HG03575 (cell line): ENCODE results near the gene CFDP1.

Source experiments
- ATAC-seq: cut with Tn5 transposase; IDR thresholded peaks from one replicate; pipeline ENCODE4 v1.9.1; 2021; ENCODE audit not compliant: unreplicated experiment, insufficient number of reproducible peaks, low FRiP score; ENCODE audit errors: extremely low read depth

The CFDP1 gene

GRCh38 chr16:75379911-75380847 lies 53.1 kb downstream of the CFDP1 start:
- peak; percentile 28 for ATAC-seq

DNA sequence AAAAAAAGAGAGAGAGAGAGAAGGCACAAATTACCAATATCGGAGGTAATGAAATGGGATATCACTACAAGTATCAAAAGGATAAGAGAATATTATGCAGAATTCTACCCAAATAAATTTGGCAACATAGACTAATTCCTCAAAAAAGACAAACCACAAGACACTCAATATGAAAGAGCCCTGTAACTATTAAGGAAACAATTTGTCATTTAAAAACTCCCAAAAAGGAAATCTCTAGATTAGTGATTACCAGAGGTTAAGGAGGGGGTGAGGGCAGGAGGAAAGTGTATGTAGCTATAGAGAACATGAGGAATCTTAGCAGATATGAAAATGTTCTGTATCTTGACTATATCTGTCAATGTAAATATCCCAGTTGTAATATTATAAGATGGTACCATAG lies 54.0 kb downstream of the CFDP1 start:
- no peak for ATAC-seq

GRCh38 chr16:75378616-75379015 lies 54.7 kb downstream of the CFDP1 start:
- no peak for ATAC-seq

DNA sequence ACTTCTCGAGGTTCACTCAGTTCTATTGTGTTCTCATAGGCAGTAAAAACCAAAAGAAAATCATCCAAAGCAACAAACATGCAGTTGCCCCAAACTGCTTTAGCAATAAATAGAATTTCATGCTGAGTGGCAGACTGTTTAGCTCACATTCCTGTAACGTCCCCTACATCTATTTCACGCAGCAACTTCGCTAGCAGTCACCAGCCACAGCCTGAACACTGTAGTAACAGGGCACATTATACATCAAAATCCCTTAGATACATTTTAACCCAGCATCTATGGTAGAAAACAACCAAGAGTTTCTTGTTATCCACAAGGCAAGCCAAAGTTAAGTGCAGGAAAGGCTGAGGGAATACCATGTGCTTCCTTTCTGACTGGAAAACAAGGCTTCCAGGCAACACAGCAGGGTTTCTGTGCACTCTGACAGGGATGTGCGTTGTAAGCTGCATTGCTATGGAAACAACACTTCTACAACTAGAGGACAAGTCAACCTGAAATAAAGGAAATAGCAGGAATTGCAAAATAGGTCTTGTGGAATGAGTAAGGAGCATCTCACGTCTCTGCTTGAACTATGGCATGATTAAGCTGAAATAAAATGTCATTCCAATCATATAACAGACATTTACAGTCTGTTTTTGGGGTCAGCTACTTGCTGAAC lies 55.4 kb downstream of the CFDP1 start:
- ATAC-seq, result no peak

- no peak for ATAC-seq
Observed at GRCh38 chr16:75376475-75377161, 56.7 kb downstream of the CFDP1 start.

DNA sequence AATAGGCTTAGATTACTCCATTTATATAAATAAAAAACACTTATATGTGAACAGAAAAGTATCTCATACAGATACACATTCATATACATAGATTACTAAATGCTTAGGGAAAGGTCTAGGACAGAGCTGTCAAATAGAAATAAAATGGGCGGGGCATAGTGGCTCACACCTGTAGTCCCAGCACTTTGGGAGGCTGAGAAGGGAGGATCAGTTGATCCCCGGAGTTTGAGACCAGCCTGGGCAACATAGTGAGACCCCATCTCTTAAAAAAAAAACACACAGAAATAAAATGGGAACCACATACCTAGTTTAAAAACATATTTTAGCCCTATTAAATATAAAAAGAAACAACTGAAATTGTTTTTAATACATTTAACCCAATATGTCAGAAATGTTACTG lies 58.9 kb downstream of the CFDP1 start:
- ATAC-seq, result no peak

GRCh38 chr16:75372236-75372856 lies 61.0 kb downstream of the CFDP1 start:
- ATAC-seq, result no peak

DNA sequence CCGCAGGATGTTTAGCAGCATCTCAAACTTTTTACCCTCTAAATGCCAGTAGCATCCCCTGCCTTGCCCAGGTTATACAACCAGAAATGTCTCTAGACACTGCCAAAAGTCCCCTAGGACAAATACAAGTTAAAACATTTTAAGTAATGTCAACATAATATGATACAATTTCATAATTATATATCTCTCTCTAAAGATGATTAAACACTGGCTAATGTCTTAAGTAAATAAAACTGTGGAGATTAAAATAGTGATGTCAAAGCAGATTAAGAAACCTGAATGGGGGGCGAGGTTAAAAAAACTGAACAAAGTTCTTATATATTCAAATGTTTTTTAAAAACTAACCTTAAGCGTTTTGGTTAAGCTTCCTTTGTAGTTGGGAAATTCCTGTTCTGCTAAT lies 62.1 kb downstream of the CFDP1 start:
- no peak for ATAC-seq

DNA sequence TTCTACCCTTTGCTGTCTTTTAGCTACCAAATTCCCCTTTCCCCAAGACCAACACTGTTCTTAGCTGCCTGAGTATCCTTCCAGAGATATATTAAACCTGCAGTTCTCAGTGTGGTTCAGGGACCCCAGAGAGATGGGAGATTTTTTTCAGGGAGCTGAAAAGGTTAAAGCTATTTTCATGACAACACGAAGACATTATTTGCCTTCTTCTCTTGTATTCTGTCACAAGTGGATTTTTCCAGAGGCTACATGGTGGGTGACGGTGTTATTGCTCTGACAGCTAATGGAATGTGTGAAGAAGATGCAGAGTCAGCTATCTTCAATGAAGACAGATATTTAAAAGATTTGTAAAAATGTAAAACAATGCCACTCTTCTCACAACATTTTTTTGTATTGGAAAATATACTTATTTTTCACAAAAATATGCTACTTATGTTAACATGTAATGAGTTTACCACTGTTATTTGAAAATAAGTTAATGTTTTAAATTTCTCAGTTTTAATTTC lies 69.0 kb downstream of the CFDP1 start:
- no peak for ATAC-seq

DNA sequence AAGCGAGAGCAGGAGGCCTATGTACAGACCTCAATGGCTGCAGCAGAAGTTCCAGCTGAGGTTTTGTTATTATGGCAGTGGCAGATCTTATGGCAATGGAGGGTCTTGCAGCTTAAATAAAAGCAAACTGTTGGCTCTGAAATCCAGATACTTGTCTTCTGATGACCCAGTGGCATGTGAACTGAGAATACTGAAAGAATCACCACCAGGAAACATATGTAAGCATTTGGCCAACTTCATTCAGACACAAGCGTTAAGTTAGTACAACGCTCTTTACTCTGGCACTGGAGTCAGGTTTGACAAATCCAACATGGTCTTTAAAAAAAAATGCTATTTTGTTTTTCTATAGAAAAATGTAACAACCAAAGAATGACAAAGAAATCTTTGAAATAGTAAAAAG lies 70.5 kb downstream of the CFDP1 start:
- ATAC-seq, result no peak

DNA sequence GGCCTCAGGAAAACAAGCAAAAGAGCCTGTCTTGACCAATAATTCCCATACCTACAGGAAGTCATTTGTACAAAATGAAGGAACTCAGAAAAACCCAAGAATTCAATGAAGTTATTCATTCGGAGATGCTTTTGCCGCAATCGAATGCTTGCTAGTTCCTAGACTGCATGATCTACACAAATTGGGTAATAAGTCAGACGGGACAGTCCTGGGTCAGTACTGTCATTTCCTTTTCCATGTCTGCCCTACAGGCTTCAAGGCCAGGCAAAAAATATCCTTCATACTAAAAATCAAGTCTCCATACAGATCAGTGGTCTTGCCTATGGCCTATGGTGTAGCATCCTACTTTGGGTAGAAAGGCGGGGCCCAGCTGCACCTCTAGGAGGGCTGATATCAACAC lies 71.4 kb downstream of the CFDP1 start:
- ATAC-seq, result no peak

GRCh38 chr16:75354170-75354569 lies 79.1 kb downstream of the CFDP1 start:
- no peak for ATAC-seq

- ATAC-seq, result no peak
Observed at GRCh38 chr16:75351183-75351582, 82.1 kb downstream of the CFDP1 start.

DNA sequence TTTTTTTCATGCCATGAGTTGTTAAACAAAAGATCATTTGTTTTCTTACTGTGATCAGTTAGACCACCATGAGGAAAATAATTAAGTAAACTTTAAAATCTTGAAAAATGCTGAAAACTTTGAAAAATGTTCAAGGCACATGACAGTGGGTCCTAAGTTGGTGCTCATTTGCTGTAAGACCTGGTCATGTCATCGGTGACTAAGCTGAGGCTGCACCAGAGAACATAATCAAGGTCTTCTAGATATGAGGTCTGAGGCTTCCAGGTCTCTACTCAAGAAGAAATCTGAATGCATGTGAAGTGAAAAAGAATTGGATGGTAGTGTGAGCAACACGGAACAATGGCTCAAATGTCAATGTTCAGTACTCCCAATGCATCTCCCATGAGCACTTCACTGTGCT lies 87.6 kb downstream of the CFDP1 start:
- ATAC-seq, result no peak

GRCh38 chr16:75343941-75344340 lies 89.4 kb downstream of the CFDP1 start:
- ATAC-seq, result no peak

DNA sequence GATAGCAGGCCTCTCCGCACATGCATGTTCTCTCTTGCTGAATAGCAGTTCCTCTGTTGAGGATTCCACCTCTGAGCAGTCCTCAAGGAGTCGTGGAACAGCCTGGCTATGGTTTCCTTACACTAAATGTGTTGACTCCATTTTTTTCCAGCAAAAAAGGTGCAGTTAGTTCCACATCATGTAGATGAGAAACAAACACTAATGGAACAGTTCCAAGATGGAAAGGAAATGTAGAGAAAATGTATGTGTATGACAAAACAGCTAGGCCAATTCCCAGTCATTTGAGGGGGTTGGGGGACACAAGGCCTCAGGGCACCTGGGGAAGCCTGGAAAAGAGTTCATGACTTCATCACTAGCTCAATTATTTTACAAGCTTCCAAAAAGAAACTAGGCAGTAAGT lies 90.0 kb downstream of the CFDP1 start:
- ATAC-seq, result no peak

DNA sequence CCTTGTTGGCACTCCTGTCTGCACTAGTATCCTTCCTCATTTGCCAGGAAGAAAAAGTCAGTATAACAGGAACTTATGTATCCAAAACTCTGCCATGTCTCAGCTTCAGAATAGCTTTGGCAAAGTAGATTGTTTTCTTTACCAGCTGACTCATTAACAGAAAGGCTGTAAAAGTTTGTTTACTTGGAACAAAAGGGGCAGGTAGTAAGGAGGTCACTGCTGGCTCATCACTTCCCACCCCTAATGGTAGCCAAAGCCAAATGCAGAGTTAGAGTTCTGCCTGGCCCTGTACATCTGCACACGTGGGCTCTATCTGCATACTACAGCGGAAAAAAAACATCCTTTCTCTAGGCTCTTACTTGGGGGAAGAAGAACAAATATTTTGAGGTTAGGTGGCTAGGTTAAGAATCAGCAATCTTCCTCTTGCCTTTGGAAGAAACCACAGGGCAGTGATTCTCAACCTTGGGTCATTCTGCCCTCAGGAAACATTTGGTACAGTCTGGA lies 90.9 kb downstream of the CFDP1 start:
- ATAC-seq, result no peak

DNA sequence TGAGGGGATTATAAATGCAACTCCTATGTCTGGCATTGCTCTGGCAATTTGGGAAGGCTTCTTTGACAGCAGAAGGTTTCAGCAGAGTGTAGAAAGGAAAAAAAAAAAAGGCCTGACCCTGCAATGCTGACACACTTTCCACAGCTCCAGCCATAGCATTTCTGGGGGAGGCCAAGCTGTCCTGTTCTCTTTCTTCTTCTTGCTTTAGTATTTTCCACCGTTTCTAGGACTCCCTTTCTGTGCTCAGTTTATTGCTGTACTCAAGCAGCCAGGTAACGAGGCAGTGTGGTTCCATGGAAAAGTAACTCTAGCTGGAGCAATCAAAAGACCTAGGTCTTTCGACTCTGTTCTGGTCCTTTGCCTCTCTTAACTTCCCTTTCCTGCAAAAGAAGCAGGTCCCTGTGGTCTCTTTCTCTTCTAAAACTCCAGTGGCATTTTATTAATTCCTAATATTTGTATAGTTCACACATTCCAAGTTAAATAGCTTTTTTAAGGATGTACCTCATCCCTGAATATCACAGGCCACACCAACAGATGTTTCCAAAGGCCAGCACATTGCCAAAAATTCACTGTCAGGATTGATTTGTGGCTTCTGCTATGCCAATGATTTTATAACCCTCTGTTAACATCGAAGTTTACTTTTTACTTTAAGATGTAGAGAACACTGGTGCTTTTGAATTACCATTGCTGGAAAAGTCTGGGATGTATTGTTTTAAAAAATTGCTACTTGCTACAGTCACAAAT lies 91.6 kb downstream of the CFDP1 start:
- ATAC-seq, result no peak
